ENCODE results near the gene SEMA3F. TPM values are rescaled to one million over a fixed set of nuclear protein-coding genes. Genes with fewer than 3 reads are reported as not detected.

The SEMA3F gene
- total and polyA plus RNA-seq, 2 of the 4 experiments (the other 2 are of a cell fraction) = 7.3 to 23.3 TPM

DNA sequence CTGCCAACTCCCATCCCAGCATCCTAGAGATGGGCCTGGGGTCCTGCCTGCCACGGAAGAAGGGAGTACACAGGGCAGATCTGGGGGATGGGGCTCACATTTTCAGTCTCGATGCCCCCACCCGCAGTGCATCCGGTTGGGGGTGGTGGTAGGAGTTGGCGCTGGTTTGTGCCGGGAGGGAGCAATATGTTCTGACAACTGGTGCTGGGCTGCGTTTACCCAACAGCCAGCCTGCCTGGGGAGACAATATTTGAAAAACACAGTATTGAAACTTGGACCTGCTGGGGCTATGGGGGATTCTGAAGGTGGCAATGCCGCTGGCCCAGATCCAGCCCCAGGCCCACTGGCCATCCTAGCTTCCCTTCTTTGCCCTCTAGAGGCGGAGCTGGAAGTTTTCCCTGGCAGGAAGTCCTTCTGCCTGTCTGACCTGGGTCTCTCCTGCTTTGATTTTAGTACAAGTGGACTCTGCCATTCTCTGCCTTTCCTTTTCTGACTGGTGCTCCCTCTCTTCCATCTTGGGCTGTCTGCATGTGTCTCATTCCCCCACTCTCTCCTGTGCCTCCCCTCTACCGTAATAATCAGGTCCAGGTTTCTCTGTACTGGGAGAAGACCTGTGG is 3.5 kb downstream of the SEMA3F start (continued):
- TF ChIP-seq, protein P1, sequence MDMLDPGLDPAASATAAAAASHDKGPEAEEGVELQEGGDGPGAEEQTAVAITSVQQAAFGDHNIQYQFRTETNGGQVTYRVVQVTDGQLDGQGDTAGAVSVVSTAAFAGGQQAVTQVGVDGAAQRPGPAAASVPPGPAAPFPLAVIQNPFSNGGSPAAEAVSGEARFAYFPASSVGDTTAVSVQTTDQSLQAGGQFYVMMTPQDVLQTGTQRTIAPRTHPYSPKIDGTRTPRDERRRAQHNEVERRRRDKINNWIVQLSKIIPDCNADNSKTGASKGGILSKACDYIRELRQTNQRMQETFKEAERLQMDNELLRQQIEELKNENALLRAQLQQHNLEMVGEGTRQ (IDR thresholded peaks at IDR 0.05; ENCODE audit: low read depth, low read length) = no peak

DNA sequence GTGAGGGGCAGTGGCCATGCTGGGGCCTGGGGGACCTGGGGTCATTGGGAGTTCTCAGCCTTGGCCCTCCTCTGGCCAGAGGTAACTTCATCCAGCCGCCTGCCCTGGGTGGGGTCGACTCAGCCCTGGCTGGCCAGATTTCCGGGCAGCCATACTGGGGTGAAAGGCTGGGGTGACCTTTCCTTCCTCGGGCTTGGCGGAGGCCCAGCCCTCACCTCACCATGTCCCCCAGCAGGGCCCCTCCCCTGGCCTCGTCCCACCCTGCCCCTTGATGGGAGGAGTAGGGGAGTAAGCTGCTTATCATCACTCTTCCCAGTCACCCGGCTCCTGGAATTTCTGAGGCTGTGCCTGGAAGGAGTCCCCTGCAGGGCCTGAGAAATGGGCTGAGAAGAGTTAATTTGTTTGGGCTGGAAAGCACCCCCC is 5.4 kb downstream of the SEMA3F start:
- Histone ChIP-seq H2AFZ (replicated peaks; ENCODE audit: low read length, poor library complexity) (no peak overlapping the region), H3K4me1 (ENCODE audit: control insufficient read depth, insufficient read depth, low read length) (peaks cover 50% of the 10 kb centered on the region), H2BK5ac (ENCODE audit: low read depth, low read length, poor library complexity, severe bottlenecking) (no peak overlapping the region), H3K4me3 (ENCODE audit: insufficient read depth, low read depth, low read length) (no peak overlapping the region), H3K27me3 (ENCODE audit: control insufficient read depth, insufficient read depth, low read length) (no peaks in the 10 kb centered on the region), H3K36me3 (ENCODE audit: control insufficient read depth, insufficient read depth, low read length) (peaks cover 14% of the 10 kb centered on the region; the same call in 1 of the 2 replicates), H3K9ac (ENCODE audit: low read depth, low read length) (no peak overlapping the region), H3K27ac (ENCODE audit: insufficient read depth, low read length) (no peak overlapping the region), H2AK9ac (replicated peaks; ENCODE audit: low read depth, low read length, poor library complexity) (no peak overlapping the region), H2AK5ac (ENCODE audit: low read depth, low read length) (no peak overlapping the region; the same call in 1 of the 2 replicates), H4K8ac (ENCODE audit: low read depth in 2 of 2, low read length in 2 of 2) (no peak overlapping the region), H3K56ac (ENCODE audit: extremely low read depth, insufficient read depth, low read length) (no peak overlapping the region), H3K18ac (ENCODE audit: low read depth, low read length) (no peak overlapping the region), H3K4ac (ENCODE audit: low read depth, low read length) (no peak overlapping the region), H2BK120ac (ENCODE audit: low read depth, low read length) (no peak overlapping the region), H3K79me1 (ENCODE audit: low read depth in 1 of 2, low read length in 2 of 2) (peaks cover 14 to 77% of the 10 kb centered on the region in 2 experiments; a peak in 3 of 4 replicates), H4K5ac (ENCODE audit: low read depth, low read length) (no peak overlapping the region), H3K23ac (ENCODE audit: low read depth, low read length) (no peak overlapping the region), H4K91ac (ENCODE audit: insufficient read depth, low read depth, low read length) (no peak overlapping the region), H2BK15ac (ENCODE audit: low read depth, low read length) (no peak overlapping the region), H3K9me3 (ENCODE audit: control insufficient read depth, insufficient read depth, low read length) (no peaks in the 10 kb centered on the region), H3K4me2 (ENCODE audit: low read depth, low read length) (no peak overlapping the region), H3K9me1 (ENCODE audit: insufficient read depth, low read length) (peaks cover 20% of the 10 kb centered on the region), H3K14ac (replicated peaks; ENCODE audit: low read depth, low read length) (no peak overlapping the region), H2BK20ac (ENCODE audit: low read depth, low read length) (no peak overlapping the region), H4K20me1 (ENCODE audit: insufficient read depth, low read length) (0 out of 2 replicates have a peak, but pooled peaks cover 8% of the 10 kb centered on the region)
- no CpG with 5 or more reads among the region's 7 CpGs for WGBS, 2 experiments (ENCODE audit: extremely low coverage in 2 of 2, insufficient read length in 1 of 2)
- ATAC-seq (ENCODE audit: low read depth) (no peak), DNase-seq (no peak)
- BruUV-seq (replicated peaks) = no TSS peak
- dilution Hi-C loops (cut with HindIII; ENCODE audit: low sequenced_read_pairs, unreplicated experiment) (no loop called here), intact Hi-C loops (cut with micrococcal nuclease) (no loop called here), in situ Hi-C loops (cut with MboI; ENCODE audit: low sequenced_read_pairs) (no loop called here)
- ChIA-PET CTCF (no interaction called here), POLR2A (ENCODE audit: unreplicated experiment) (no interaction called here)
- TF ChIP-seq, protein P2, sequence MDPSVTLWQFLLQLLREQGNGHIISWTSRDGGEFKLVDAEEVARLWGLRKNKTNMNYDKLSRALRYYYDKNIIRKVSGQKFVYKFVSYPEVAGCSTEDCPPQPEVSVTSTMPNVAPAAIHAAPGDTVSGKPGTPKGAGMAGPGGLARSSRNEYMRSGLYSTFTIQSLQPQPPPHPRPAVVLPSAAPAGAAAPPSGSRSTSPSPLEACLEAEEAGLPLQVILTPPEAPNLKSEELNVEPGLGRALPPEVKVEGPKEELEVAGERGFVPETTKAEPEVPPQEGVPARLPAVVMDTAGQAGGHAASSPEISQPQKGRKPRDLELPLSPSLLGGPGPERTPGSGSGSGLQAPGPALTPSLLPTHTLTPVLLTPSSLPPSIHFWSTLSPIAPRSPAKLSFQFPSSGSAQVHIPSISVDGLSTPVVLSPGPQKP (IDR thresholded peaks at IDR 0.05; ENCODE audit: borderline replicate concordance, low read depth, low read length) = no peak
- no peak for TF ChIP-seq RCOR1 (IDR thresholded peaks at IDR 0.05; ENCODE audit: insufficient replicate concordance, low read length)
